Measurements from ENCODE around the gene PCDHGA9. TPM values are rescaled to one million over a fixed set of nuclear protein-coding genes. Genes with fewer than 3 reads are reported as not detected.
"Not testable (repeated sequence)": the region's sequence is repeated elsewhere in the genome, so short reads cannot be mapped to it uniquely, and the experiment has no call there.

Gene PCDHGA9
- total RNA-seq, 1 experiment from 2014 or later: 0.29 TPM

GRCh38 chr5:141383345-141383744, 19.2 kb upstream of the PCDHGA9 start:
- no peak for DNase-seq (ENCODE audit: low read depth)

DNA sequence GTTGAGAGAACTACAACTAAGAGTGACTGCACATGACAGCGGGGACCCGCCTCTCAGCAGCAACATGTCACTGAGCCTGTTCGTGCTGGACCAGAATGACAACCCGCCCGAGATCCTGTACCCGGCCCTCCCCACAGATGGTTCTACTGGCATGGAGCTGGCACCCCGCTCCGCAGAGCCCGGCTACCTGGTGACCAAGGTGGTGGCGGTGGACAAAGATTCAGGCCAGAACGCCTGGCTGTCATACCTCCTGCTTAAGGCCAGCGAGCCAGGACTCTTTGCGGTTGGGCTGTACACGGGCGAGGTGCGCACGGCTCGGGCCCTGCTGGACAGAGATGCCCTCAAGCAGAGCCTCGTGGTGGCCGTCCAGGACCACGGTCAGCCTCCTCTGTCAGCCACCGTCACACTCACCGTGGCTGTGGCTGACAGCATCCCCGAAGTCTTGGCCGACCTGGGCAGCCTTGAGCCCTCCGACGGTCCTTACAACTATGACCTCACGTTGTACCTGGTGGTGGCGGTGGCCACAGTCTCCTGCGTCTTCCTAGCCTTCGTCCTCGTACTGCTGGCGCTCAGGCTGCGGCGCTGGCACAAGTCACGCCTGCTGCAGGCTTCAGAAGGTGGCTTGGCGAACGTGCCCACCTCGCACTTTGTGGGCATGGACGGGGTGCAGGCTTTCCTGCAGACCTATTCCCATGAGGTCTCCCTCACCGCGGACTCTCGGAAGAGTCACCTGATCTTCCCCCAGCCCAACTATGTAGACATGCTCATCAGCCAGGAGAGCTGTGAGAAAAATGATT, 17.9 kb upstream of the PCDHGA9 start:
- DNase-seq (ENCODE audit: low read depth): no peak

DNA sequence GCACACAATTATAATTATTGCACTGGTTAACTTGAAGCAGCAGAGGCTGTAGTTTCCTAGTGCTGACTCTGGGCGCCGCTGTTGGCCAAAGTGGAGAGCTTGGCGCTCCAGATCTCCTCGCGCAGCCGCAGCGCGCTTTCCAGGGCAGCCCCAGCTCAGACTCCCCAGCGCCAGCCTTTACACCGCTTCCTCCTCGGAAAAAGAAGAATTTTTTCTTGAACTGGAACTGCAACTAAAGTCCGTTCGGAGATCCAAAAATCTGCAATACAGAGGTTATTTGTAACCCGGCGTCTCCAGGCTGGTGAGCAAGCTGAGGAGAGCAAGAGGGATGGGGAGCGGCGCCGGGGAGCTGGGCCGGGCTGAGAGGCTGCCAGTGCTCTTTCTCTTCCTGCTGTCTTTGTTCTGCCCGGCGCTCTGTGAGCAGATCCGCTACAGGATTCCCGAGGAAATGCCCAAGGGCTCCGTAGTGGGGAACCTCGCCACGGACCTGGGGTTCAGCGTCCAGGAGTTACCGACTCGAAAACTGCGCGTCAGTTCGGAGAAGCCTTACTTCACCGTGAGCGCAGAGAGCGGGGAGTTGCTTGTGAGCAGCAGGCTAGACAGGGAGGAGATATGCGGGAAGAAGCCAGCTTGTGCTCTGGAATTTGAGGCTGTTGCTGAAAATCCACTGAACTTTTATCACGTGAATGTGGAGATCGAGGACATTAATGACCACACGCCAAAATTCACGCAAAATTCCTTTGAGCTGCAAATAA, 14.8 kb upstream of the PCDHGA9 start, which contains the start of gene PCDHGB4:
Gene PCDHGB4 (plus strand): TSS at position 142 of the 755 bp plus-strand sequence. CDS start 187 bp downstream, at position 329.
- DNase-seq (ENCODE audit: low read depth): peak; percentile 66

DNA sequence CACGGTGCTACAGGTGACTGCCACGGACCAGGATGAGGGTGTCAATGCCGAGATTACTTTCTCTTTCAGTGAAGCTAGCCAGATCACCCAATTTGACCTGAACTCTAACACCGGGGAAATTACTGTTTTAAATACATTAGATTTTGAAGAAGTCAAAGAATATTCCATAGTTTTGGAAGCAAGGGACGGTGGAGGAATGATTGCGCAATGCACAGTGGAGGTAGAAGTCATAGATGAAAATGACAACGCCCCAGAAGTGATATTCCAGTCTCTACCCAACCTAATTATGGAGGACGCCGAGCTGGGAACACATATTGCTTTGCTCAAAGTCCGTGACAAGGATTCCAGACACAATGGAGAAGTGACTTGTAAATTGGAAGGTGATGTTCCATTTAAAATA, 13.9 kb upstream of the PCDHGA9 start:
- DNase-seq (ENCODE audit: low read depth): no peak

DNA sequence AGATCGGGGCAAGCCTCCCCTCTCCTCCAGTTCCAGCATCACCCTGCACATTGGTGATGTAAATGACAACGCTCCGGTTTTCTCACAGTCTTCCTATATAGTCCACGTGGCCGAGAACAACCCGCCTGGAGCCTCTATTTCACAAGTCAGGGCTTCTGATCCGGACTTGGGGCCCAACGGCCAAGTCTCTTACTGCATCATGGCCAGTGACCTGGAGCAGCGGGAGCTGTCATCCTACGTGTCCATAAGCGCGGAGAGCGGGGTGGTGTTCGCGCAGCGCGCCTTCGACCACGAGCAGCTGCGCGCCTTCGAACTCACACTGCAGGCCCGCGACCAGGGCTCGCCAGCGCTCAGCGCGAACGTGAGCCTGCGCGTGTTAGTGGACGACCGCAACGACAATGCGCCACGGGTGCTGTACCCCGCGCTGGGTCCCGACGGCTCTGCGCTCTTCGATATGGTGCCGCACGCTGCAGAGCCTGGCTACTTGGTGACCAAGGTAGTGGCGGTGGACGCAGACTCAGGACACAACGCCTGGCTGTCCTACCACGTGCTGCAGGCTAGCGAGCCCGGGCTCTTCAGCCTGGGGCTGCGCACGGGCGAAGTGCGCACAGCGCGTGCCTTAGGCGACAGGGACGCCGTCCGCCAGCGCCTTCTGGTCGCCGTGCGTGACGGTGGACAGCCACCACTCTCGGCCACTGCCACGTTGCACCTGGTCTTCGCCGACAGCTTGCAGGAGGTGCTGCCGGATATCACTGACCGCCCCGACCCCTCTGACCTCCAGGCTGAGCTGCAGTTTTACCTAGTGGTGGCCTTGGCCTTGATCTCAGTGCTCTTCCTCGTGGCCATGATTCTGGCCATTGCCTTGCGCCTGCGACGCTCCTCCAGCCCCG, 13.2 kb upstream of the PCDHGA9 start:
- no peak for DNase-seq (ENCODE audit: low read depth)

DNA sequence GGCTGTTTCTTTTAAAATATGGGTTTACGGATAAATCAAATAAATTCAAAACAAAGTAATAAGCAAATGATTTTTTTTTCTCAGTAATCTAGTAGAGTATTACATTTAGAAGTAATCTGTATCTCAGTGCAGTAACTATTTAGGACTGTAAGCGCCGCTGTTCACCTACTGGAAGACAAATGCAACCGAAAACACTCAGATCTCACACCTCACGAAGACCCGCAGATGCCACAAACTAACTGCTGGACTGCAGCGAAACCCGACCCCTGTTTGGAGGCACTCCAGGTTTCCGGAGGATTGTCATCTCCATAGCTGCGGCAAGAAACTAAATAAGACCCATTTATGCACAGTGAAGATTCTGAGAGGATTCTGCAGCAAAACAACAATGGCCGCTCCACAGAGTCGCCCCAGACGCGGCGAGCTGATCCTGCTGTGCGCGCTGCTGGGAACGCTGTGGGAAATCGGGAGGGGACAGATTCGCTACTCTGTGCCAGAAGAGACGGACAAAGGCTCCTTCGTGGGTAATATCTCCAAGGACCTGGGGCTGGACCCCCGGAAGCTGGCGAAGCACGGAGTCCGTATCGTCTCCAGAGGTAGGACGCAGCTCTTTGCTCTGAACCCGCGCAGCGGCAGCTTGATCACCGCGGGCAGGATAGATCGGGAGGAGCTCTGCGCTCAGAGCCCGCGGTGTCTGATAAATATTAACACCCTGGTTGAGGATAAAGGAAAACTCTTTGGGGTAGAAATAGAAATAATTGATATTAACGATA, 10.0 kb upstream of the PCDHGA9 start, which contains the start of gene PCDHGA8:
Gene PCDHGA8 (plus strand): TSS at position 205 of the 770 bp plus-strand sequence. CDS start 181 bp downstream, at position 386.
- DNase-seq (ENCODE audit: low read depth): no peak

GRCh38 chr5:141393267-141393666, 9.3 kb upstream of the PCDHGA9 start:
- DNase-seq (ENCODE audit: low read depth): no peak

GRCh38 chr5:141394401-141395187, 8.0 kb upstream of the PCDHGA9 start:
- DNase-seq (ENCODE audit: low read depth): not testable (repeated sequence)

- DNase-seq (ENCODE audit: low read depth): not testable (repeated sequence)
Observed at GRCh38 chr5:141397756-141398551, 4.6 kb upstream of the PCDHGA9 start, which contains the start of gene PCDHGB5. PCDHGB5 (plus strand) TSS chr5:141397947; CDS start chr5:141398128, 181 bp downstream.

- no peak for DNase-seq (ENCODE audit: low read depth)
Observed at GRCh38 chr5:141398608-141399007, 4.0 kb upstream of the PCDHGA9 start.

DNA sequence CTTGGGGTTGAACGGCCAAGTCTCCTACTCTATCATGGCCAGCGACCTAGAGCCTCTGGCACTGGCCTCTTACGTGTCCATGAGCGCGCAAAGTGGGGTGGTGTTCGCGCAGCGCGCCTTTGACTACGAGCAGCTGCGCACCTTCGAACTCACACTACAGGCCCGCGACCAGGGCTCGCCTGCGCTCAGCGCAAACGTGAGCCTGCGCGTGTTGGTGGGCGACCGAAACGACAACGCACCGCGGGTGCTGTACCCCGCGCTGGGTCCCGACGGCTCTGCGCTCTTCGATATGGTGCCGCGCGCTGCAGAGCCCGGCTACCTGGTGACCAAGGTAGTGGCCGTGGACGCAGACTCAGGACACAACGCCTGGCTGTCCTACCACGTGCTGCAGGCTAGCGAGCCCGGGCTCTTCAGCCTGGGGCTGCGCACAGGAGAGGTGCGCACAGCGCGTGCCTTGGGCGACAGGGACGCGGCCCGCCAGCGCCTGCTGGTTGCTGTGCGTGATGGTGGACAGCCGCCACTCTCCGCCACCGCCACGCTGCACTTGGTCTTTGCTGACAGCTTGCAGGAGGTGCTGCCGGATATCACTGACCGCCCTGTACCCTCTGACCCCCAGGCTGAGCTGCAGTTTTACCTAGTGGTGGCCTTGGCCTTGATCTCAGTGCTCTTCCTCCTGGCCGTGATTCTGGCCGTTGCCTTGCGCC, 2.9 kb upstream of the PCDHGA9 start:
- no peak for DNase-seq (ENCODE audit: low read depth)

DNA sequence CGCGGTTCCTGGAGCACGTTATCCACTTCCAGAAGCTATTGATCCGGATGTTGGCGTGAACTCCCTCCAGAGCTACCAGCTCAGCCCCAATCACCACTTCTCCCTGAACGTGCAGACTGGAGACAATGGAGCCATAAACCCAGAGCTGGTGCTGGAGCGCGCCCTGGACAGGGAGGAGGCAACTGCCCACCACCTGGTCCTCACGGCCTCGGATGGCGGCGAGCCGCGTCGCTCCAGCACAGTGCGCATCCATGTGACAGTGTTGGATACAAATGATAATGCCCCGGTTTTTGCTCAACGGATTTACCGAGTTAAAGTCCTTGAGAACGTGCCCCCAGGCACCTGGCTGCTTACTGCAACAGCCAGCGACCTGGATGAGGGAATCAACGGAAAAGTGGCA, 809 bp downstream of the PCDHGA9 start:
- DNase-seq (ENCODE audit: low read depth): no peak

DNA sequence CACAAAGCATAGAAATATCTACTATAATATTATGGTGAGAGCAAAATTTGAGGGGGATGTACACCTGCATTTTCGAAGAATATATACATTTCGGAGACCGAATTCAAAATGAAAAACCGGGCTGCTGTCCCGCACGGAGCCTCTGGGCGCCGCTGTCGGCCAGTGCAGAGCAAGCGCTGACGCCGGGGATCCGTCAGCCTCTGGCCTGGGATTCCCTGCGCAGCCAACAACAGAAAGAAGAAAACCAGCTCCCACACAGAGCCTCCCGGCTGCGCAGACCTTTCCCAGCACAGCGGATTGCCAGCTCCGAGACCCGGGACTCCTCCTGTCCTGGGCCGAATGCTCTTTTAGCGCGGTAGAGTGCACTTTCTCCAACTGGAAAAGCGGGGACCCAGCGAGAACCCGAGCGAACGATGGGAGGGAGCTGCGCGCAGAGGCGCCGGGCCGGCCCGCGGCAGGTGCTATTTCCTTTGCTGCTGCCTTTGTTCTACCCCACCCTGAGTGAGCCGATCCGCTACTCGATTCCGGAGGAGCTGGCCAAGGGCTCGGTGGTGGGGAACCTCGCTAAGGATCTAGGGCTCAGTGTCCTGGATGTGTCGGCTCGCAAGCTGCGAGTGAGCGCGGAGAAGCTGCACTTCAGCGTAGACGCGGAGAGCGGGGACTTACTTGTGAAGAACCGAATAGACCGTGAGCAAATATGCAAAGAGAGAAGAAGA, 5.4 kb downstream of the PCDHGA9 start, which contains the start of gene PCDHGB6:
Gene PCDHGB6 (plus strand): TSS at position 232 of the 716 bp plus-strand sequence. CDS start 182 bp downstream, at position 414.
- DNase-seq (ENCODE audit: low read depth): not testable (repeated sequence)

DNA sequence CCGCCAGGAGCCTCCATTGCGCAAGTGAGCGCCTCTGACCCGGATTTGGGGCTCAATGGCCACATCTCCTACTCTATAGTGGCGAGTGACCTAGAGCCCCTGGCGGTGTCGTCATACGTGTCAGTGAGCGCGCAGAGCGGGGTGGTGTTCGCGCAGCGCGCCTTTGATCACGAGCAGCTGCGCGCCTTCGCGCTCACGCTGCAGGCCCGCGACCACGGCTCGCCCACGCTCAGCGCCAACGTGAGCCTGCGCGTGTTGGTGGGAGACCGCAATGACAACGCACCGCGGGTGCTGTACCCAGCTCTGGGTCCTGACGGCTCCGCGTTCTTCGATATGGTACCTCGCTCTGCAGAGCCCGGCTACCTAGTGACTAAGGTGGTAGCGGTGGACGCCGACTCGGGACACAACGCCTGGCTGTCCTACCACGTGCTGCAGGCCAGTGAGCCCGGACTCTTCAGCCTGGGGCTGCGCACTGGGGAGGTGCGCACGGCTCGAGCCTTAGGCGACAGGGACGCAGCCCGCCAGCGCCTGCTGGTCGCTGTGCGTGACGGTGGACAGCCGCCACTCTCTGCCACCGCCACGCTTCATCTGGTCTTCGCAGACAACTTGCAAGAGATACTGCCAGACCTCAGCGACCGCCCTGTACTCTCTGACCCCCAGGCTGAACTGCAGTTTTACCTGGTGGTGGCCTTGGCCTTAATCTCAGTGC, 7.2 kb downstream of the PCDHGA9 start:
- no peak for DNase-seq (ENCODE audit: low read depth)

- DNase-seq (ENCODE audit: low read depth): no peak
Observed at GRCh38 chr5:141411575-141411974, 9.0 kb downstream of the PCDHGA9 start.

GRCh38 chr5:141412854-141413539, 10.4 kb downstream of the PCDHGA9 start, which contains the start of gene PCDHGA10:
PCDHGA10 (plus strand) TSS chr5:141412987; CDS start chr5:141413176, 189 bp downstream.
- DNase-seq (ENCODE audit: low read depth): peak; percentile 51
